Hepatocyte (in vitro differentiated cells): ENCODE results near the gene AKR1C8. TPM values are rescaled to one million over a fixed set of nuclear protein-coding genes. Genes with fewer than 3 reads are reported as not detected.

Experiments used
- DNase-seq: peaks from one replicate; pipeline ENCODE4 v3.0.0-alpha.2; 2016; ENCODE audit warnings: low spot score
- H2AFZ ChIP-seq: fragments of 200-600 bp; sonication (generic); 2 replicates; pipeline ENCODE4 v1.6.0; 2016; ENCODE audit warnings: antibody characterized with exemption, mild to moderate bottlenecking
- H3K27ac ChIP-seq: fragments of 200-600 bp; sonication (generic); 2 replicates; pipeline ENCODE4 v1.5.1; 2016; ENCODE audit warnings: mild to moderate bottlenecking
- H3K27me3 ChIP-seq: fragments of 200-600 bp; sonication (generic); 2 replicates; pipeline ENCODE4 v1.6.1; 2016
- H3K36me3 ChIP-seq: fragments of 200-600 bp; sonication (generic); replicated peaks from 2 replicates; pipeline ENCODE4 v1.5.1; 2016; ENCODE audit warnings: low read depth; ENCODE audit not compliant: insufficient read depth
- H3K4me1 ChIP-seq: fragments of 200-600 bp; sonication (generic); 2 replicates; pipeline ENCODE4 v1.5.1; 2016; ENCODE audit warnings: mild to moderate bottlenecking, moderate library complexity; ENCODE audit not compliant: insufficient read depth
- H3K4me2 ChIP-seq: fragments of 200-600 bp; sonication (generic); 2 replicates; pipeline ENCODE4 v1.6.0; 2016
- H3K4me3 ChIP-seq: fragments of 200-600 bp; sonication (generic); 2 replicates; pipeline ENCODE4 v1.5.1; 2016; ENCODE audit warnings: mild to moderate bottlenecking
- H3K79me2 ChIP-seq: fragments of 200-600 bp; sonication (generic); 2 replicates; pipeline ENCODE4 v1.6.0; 2017; ENCODE audit warnings: mild to moderate bottlenecking
- H3K9me2 ChIP-seq: fragments of 200-600 bp; sonication (generic); replicated peaks from 2 replicates; pipeline ENCODE4 v1.6.0; 2017; ENCODE audit warnings: mild to moderate bottlenecking; ENCODE audit not compliant: insufficient read depth
- H3K9me3 ChIP-seq: fragments of 200-600 bp; sonication (generic); 2 replicates; pipeline ENCODE4 v1.5.1; 2016; ENCODE audit warnings: low read depth, mild to moderate bottlenecking
- H4K20me1 ChIP-seq: fragments of 200-600 bp; sonication (generic); 2 replicates; pipeline ENCODE4 v1.6.0; 2016; ENCODE audit warnings: mild to moderate bottlenecking; ENCODE audit not compliant: insufficient read depth, poor library complexity, severe bottlenecking
- EZH2 ChIP-seq: fragments of 200-600 bp; sonication (generic); IDR thresholded peaks from 2 replicates; pipeline ENCODE4 v1.6.1; 2016; ENCODE audit warnings: antibody characterized with exemption, mild to moderate bottlenecking, borderline replicate concordance
- EZH2phosphoT487 ChIP-seq: fragments of 200-600 bp; sonication (generic); IDR thresholded peaks from one replicate; pipeline ENCODE4 v1.6.1; 2018; ENCODE audit warnings: antibody characterized with exemption, mild to moderate bottlenecking, low read depth, moderate library complexity; ENCODE audit not compliant: unreplicated experiment, severe bottlenecking
- WGBS: methylation state at CpG from one replicate; pipeline ENCODE4 v1.1.6; 2016; ENCODE audit warnings: low lambda C conversion rate; ENCODE audit errors: missing lambda C conversion rate; 5-methylcytosine and 5-hydroxymethylcytosine counted together
- polyA plus RNA-seq: library from polyadenylated mRNA; unstranded; fragments of >200 nt; fragmentation: Nextera tagmentation; extraction: Ambion mirVana; gene quantifications from 2 replicates; pipeline ENCODE4 v1.2.1, GENCODE V29; 2016
- total RNA-seq: library from RNA; depleted of rRNA; stranded (reverse); fragments of >200 nt; gene quantifications from 2 replicates; pipeline ENCODE4 v1.2.3, GENCODE V29; 2014
- TF ChIP-seq, protein P1 (sequence below): fragments of 200-600 bp; sonication (generic); IDR thresholded peaks from 2 replicates; pipeline ENCODE4 v1.5.1; 2016; ENCODE audit warnings: antibody characterized with exemption, mild to moderate bottlenecking; ENCODE audit not compliant: poor library complexity

Gene AKR1C8
- total and polyA plus RNA-seq, 2 experiments from 2014 or later, result 0.19 TPM; not detected in 1

DNA sequence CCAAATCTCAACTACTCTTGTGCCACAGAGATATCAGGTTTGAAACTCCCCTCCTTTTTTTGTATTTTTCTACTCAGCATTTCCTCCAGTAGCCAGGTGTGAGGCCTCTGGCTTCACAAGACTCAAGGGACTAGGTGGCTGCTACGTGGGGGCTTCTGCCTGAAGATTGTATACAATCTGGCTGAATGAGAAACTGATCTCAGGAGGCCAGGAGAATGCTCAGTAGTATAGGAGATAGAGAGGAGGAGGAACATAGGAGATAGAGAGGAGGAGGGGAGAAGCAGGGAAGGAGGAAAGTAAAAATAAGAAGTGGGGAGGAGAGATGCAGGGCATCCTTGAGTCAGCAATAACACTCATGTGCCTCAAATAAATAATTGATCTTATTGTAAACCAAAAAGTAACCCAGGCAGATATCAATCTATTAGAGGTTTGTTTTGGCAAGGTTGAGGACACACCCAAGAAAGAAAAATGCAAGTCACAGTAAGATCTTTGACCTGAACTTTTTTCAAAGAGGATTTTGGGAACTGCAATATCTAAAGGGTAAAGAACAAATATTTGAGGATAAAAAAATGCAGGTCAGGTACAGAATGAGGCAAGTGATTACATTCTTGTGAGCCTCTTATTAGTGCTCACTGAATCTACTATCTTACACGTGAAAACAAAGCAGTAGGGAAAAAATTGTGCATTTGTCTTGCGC, 36.8 kb downstream of the AKR1C8 start:
- 47% methylated on average over 3 of the region's 3 CpGs for WGBS
- no peak overlapping the region for H3K4me3 ChIP-seq
- no peaks in the 10 kb centered on the region for H4K20me1 ChIP-seq
- peaks cover 23% of the 10 kb centered on the region for H3K4me1 ChIP-seq
- H2AFZ ChIP-seq, result no peak overlapping the region
- peak overlapping the region; percentile 33 for H3K4me2 ChIP-seq
- no peaks in the 10 kb centered on the region for H3K27me3 ChIP-seq
- H3K9me3 ChIP-seq, result no peaks in the 10 kb centered on the region
- H3K36me3 ChIP-seq, result no peaks in the 10 kb centered on the region
- no peaks in the 10 kb centered on the region for H3K79me2 ChIP-seq
- TF ChIP-seq EZH2phosphoT487 (no peak), EZH2 (no peak)
- TF ChIP-seq, protein P1, sequence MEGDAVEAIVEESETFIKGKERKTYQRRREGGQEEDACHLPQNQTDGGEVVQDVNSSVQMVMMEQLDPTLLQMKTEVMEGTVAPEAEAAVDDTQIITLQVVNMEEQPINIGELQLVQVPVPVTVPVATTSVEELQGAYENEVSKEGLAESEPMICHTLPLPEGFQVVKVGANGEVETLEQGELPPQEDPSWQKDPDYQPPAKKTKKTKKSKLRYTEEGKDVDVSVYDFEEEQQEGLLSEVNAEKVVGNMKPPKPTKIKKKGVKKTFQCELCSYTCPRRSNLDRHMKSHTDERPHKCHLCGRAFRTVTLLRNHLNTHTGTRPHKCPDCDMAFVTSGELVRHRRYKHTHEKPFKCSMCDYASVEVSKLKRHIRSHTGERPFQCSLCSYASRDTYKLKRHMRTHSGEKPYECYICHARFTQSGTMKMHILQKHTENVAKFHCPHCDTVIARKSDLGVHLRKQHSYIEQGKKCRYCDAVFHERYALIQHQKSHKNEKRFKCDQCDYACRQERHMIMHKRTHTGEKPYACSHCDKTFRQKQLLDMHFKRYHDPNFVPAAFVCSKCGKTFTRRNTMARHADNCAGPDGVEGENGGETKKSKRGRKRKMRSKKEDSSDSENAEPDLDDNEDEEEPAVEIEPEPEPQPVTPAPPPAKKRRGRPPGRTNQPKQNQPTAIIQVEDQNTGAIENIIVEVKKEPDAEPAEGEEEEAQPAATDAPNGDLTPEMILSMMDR, result no peak
- no peaks in the 10 kb centered on the region for H3K9me2 ChIP-seq
- no peak for DNase-seq
- peak overlapping the region; percentile 87 for H3K27ac ChIP-seq

DNA sequence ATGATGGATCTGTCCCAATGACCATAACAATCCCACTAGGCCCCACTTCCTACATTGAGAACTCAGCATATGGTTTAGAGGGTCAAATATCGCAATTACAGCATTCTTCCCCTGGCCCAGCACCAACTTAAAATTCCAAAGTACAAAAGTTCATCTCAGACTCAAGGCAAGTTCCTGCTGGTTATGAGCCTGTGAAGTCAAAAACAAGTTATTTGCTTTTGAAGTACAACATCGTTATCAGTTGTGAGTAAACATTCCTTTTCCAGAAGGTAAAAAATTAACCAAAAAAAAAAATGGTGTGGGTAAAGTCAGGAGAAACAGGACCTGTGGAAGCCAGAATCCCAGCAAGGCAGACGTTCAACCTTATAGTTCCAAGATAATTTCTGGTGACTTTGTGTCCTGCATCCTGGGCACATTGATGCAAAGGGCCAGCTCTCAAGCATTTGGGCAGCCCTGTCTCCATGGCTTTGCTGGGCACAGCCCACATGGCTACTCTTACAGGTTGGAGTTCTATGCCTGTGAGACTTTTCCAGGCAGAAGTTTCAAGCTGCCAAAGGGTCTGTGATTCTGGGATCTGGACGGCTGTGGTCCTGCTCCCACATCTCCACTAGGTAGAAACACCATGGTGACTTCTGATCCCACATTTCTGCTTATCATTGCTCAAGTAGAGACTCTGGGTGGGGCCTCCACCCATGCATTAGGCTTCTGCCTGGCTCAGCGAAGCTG, 37.5 kb downstream of the AKR1C8 start:
- Histone ChIP-seq H3K27ac (peak overlapping the region; percentile 87), H3K4me1 (peaks cover 25% of the 10 kb centered on the region), H3K4me3 (no peak overlapping the region), H4K20me1 (no peaks in the 10 kb centered on the region), H3K36me3 (no peaks in the 10 kb centered on the region), H3K9me2 (no peaks in the 10 kb centered on the region), H3K27me3 (no peaks in the 10 kb centered on the region), H2AFZ (no peak overlapping the region), H3K9me3 (no peaks in the 10 kb centered on the region), H3K4me2 (peak overlapping the region; percentile 33), H3K79me2 (no peaks in the 10 kb centered on the region)
- WGBS, result 52% methylated on average over 5 of the region's 5 CpGs
- TF ChIP-seq EZH2phosphoT487 (no peak), EZH2 (no peak)
- TF ChIP-seq, protein P1, result no peak
- peak; percentile 44 for DNase-seq

DNA sequence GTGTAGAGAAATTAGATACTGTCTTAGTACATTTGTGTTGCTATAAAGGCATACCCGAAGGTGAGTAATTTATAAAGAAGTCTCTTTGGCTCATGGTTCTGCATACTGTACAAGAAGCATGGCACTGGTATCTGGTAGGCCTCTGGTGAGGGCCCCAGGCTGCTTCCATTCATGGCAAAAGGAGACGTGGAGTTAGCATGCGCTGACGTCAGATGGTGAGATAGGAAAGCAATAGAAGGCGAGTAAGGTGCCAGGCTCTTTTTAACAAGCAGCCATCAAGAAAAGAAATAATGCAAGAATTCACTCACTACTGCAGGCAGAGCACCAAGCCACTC, 38.1 kb downstream of the AKR1C8 start:
- Histone ChIP-seq H3K4me2 (no peak overlapping the region), H3K9me2 (no peaks in the 10 kb centered on the region), H3K9me3 (no peaks in the 10 kb centered on the region), H3K79me2 (no peaks in the 10 kb centered on the region), H2AFZ (no peak overlapping the region), H3K27ac (peak overlapping the region; percentile 86), H4K20me1 (no peaks in the 10 kb centered on the region), H3K27me3 (no peaks in the 10 kb centered on the region), H3K4me1 (peaks cover 26% of the 10 kb centered on the region), H3K4me3 (no peak overlapping the region), H3K36me3 (no peaks in the 10 kb centered on the region)
- DNase-seq, result no peak
- 70% methylated on average over 5 of the region's 5 CpGs for WGBS
- TF ChIP-seq EZH2 (no peak), EZH2phosphoT487 (no peak)
- TF ChIP-seq, protein P1, result no peak
